IMR-90 (cell line): Measurements from ENCODE around the gene MYCBP2. TPM values are rescaled to one million over a fixed set of nuclear protein-coding genes. Genes with fewer than 3 reads are reported as not detected.

ENCODE experiments used
- ATAC-seq: fragments of 200-7000 bp; cut with Tn5 transposase; 2 replicates; pipeline ENCODE4 v1.9.1; 2020; ENCODE audit warnings: low read depth, mild to moderate bottlenecking, moderate library complexity
- BruUV-seq: library from RNA; stranded (reverse); fragments of 400-500 nt; replicated peaks from 2 replicates; lab custom pipeline; 2021; lab: Mats Ljungman, UMichigan
- CTCF ChIA-PET: fragments of 300-600 bp; formaldehyde crosslinking; extraction: SDS; loops from one replicate; lab custom pipeline; 2021; ENCODE audit warnings: antibody characterized with exemption; lab: Yijun Ruan, JAX
- POLR2A ChIA-PET: fragments of 300-600 bp; sonication (Branson Sonifier 250); formaldehyde crosslinking; loops from one replicate; lab custom pipeline; 2022; ENCODE audit warnings: antibody characterized with exemption; ENCODE audit not compliant: unreplicated experiment; lab: Charles Lee
- DNase-seq: peaks from one replicate; pipeline ENCODE4 v3.0.0; 2013
- H2AFZ ChIP-seq: replicated peaks from 2 replicates; pipeline ENCODE3; 2013; ENCODE audit warnings: low read length, mild to moderate bottlenecking; ENCODE audit not compliant: poor library complexity
- H2AK5ac ChIP-seq: 2 replicates; pipeline ENCODE4 v1.6.1; 2013; ENCODE audit warnings: low read depth, low read length, inconsistent platforms
- H2AK9ac ChIP-seq: replicated peaks from 2 replicates; pipeline ENCODE3; 2013; ENCODE audit warnings: mild to moderate bottlenecking, low read depth, low read length, moderate library complexity; ENCODE audit not compliant: poor library complexity
- H2BK120ac ChIP-seq: 2 replicates; pipeline ENCODE4 v1.6.1; 2013; ENCODE audit warnings: low read depth, low read length, inconsistent platforms
- H2BK15ac ChIP-seq: 3 replicates; pipeline ENCODE4 v1.6.1; 2013; ENCODE audit warnings: low read depth, low read length, inconsistent platforms
- H2BK20ac ChIP-seq: 2 replicates; pipeline ENCODE4 v1.6.1; 2013; ENCODE audit warnings: low read depth, mild to moderate bottlenecking, inconsistent platforms, low read length, moderate library complexity
- H2BK5ac ChIP-seq: 2 replicates; pipeline ENCODE4 v1.6.1; 2013; ENCODE audit warnings: mild to moderate bottlenecking, low read depth, low read length, inconsistent platforms; ENCODE audit not compliant: poor library complexity, severe bottlenecking
- H3K14ac ChIP-seq: replicated peaks from 2 replicates; pipeline ENCODE4 v1.6.1; 2013; ENCODE audit warnings: low read depth, low read length, inconsistent platforms
- H3K18ac ChIP-seq: 2 replicates; pipeline ENCODE4 v1.6.1; 2013; ENCODE audit warnings: low read depth, low read length, control low read depth
- H3K23ac ChIP-seq: 2 replicates; pipeline ENCODE4 v1.6.1; 2013; ENCODE audit warnings: low read depth, low read length, inconsistent platforms
- H3K27ac ChIP-seq: 2 replicates; pipeline ENCODE4 v1.5.1; 2013; ENCODE audit warnings: mild to moderate bottlenecking, control low read depth, low read length; ENCODE audit not compliant: insufficient read depth
- H3K27me3 ChIP-seq: 2 replicates; pipeline ENCODE4 v1.6.1; 2013; ENCODE audit warnings: low read length; ENCODE audit not compliant: control insufficient read depth, insufficient read depth
- H3K36me3 ChIP-seq: 2 replicates; pipeline ENCODE4 v1.6.1; 2013; ENCODE audit warnings: low read length, mixed read lengths; ENCODE audit not compliant: control insufficient read depth, insufficient read depth
- H3K4ac ChIP-seq: 2 replicates; pipeline ENCODE4 v1.6.1; 2013; ENCODE audit warnings: low read depth, low read length, inconsistent platforms
- H3K4me1 ChIP-seq: 2 replicates; pipeline ENCODE4 v1.6.1; 2013; ENCODE audit warnings: low read length, mixed read lengths; ENCODE audit not compliant: control insufficient read depth, insufficient read depth
- H3K4me2 ChIP-seq: 2 replicates; pipeline ENCODE4 v1.6.1; 2013; ENCODE audit warnings: low read depth, mild to moderate bottlenecking, control low read depth, low read length, moderate library complexity
- H3K4me3 ChIP-seq: 2 replicates; pipeline ENCODE4 v1.5.1; 2013; ENCODE audit warnings: low read depth, mild to moderate bottlenecking, control low read depth, low read length, moderate library complexity; ENCODE audit not compliant: insufficient read depth
- H3K56ac ChIP-seq: 2 replicates; pipeline ENCODE4 v1.6.1; 2013; ENCODE audit warnings: low read length, inconsistent platforms; ENCODE audit not compliant: insufficient read depth; ENCODE audit errors: extremely low read depth
- H3K79me1 ChIP-seq, 2 experiments: 2 replicates each; pipeline ENCODE4 v1.6.1; 2013; ENCODE audit warnings: low read length in 2 of 2, inconsistent platforms in 1 of 2, low read depth in 1 of 2
- H3K9ac ChIP-seq: 2 replicates; pipeline ENCODE4 v1.6.1; 2013; ENCODE audit warnings: low read depth, low read length, control low read depth
- H3K9me1 ChIP-seq: 2 replicates; pipeline ENCODE4 v1.6.1; 2013; ENCODE audit warnings: low read length, inconsistent platforms; ENCODE audit not compliant: insufficient read depth
- H3K9me3 ChIP-seq: 2 replicates; pipeline ENCODE4 v1.6.1; 2013; ENCODE audit warnings: low read length; ENCODE audit not compliant: control insufficient read depth, insufficient read depth
- H4K20me1 ChIP-seq: 2 replicates; pipeline ENCODE4 v1.6.1; 2013; ENCODE audit warnings: low read length, inconsistent platforms; ENCODE audit not compliant: insufficient read depth
- H4K5ac ChIP-seq: 2 replicates; pipeline ENCODE4 v1.6.1; 2013; ENCODE audit warnings: mild to moderate bottlenecking, low read depth, low read length, control low read depth
- H4K8ac ChIP-seq, 2 experiments: 2 replicates each; pipeline ENCODE4 v1.6.1; 2013; ENCODE audit warnings: low read depth in 2 of 2, low read length in 2 of 2, control low read depth in 1 of 2, inconsistent platforms in 1 of 2
- H4K91ac ChIP-seq: 2 replicates; pipeline ENCODE4 v1.6.1; 2013; ENCODE audit warnings: low read depth, low read length, inconsistent platforms; ENCODE audit not compliant: insufficient read depth
- FOS ChIP-seq: fragments of 150-350 bp; IDR thresholded peaks from 2 replicates; pipeline ENCODE4 v1.6.1; 2016; ENCODE audit warnings: low read depth, low read length
- RAD21 ChIP-seq: IDR thresholded peaks from 2 replicates; pipeline ENCODE4 v1.6.1; 2012; ENCODE audit warnings: low read length, improper control_type of control experiment
- RCOR1 ChIP-seq: IDR thresholded peaks from 2 replicates; pipeline ENCODE4 v1.6.1; 2012; ENCODE audit warnings: mild to moderate bottlenecking, low read length, improper control_type of control experiment; ENCODE audit not compliant: insufficient replicate concordance
- WGBS, 2 experiments: methylation state at CpG; one replicate each; pipeline versions ENCODE4 v1.1.5 to v1.1.7; 2013; ENCODE audit warnings: missing lambda C conversion rate in 2 of 2; ENCODE audit not compliant: insufficient read length in 1 of 2; ENCODE audit errors: extremely low coverage in 2 of 2; 5-methylcytosine and 5-hydroxymethylcytosine counted together
- dilution Hi-C: fragments of 300-500 bp; cut with HindIII; formaldehyde crosslinking; loops from one replicate; pipeline ENCODE4 v1.14.3; 2018; ENCODE audit warnings: low sequenced_read_pairs; ENCODE audit not compliant: unreplicated experiment
- in situ Hi-C: fragments of 300-500 bp; cut with MboI; formaldehyde crosslinking; loops from 3 replicates; pipeline ENCODE4 v1.14.3; 2019; ENCODE audit warnings: low sequenced_read_pairs, inconsistent platforms, mixed read lengths
- intact Hi-C: fragments of 100-400 bp; cut with micrococcal nuclease; formaldehyde crosslinking; loops from 2 replicates; pipeline ENCODE4 v1.10.0; 2022
- polyA plus RNA-seq, 3 experiments: library from polyadenylated mRNA; depleted of rRNA; stranded (reverse); fragments of >200 nt; gene quantifications; 2 replicates each; pipeline ENCODE4 v1.2.3, GENCODE V29; 2012; ENCODE audit warnings: low replicate concordance in 1 of 3
- total RNA-seq: library from RNA; depleted of rRNA; stranded (reverse); fragments of >200 nt; gene quantifications from 2 replicates; pipeline ENCODE4 v1.2.3, GENCODE V29; 2012

The MYCBP2 gene
- total and polyA plus RNA-seq, 2 of the 4 experiments (the other 2 are of a cell fraction), result 20.1 to 43.2 TPM

- Histone ChIP-seq H3K27ac (no peak overlapping the region), H4K8ac (no peak overlapping the region), H4K91ac (no peak overlapping the region), H3K18ac (no peak overlapping the region), H3K27me3 (no peaks in the 10 kb centered on the region), H2BK120ac (no peak overlapping the region), H2AFZ (no peak overlapping the region), H3K9me1 (peaks cover 2% of the 10 kb centered on the region; the same call in 1 of the 2 replicates), H3K56ac (no peak overlapping the region), H3K9ac (no peak overlapping the region), H4K20me1 (no peaks in the 10 kb centered on the region), H3K23ac (no peak overlapping the region), H3K14ac (no peak overlapping the region), H2AK9ac (no peak overlapping the region), H3K36me3 (peaks cover 10% of the 10 kb centered on the region), H3K4ac (no peak overlapping the region), H2AK5ac (no peak overlapping the region), H3K79me1 (no peaks in the 10 kb centered on the region), H3K4me3 (no peak overlapping the region), H2BK20ac (no peak overlapping the region), H3K9me3 (no peaks in the 10 kb centered on the region), H4K5ac (no peak overlapping the region), H2BK5ac (no peak overlapping the region), H2BK15ac (no peak overlapping the region), H3K4me1 (no peaks in the 10 kb centered on the region), H3K4me2 (no peak overlapping the region)
- no peak for ATAC-seq
- in situ Hi-C loops (no loop called here), intact Hi-C loops (no loop called here), dilution Hi-C loops (no loop called here)
- WGBS, 2 experiments, result no CpG with 5 or more reads among the region's 3 CpGs
- ChIA-PET POLR2A (no interaction called here), CTCF (no interaction called here)
- TF ChIP-seq RAD21 (no peak), FOS (no peak), RCOR1 (no peak)
- no TSS peak for BruUV-seq
- DNase-seq, result peak; percentile 48
Observed at GRCh38 chr13:77239312-77239711, 87.6 kb downstream of the MYCBP2 start.
